ENCODE data around the gene SMAD3. TPM values are rescaled to one million over a fixed set of nuclear protein-coding genes. Genes with fewer than 3 reads are reported as not detected.
A peak's percentile ranks its signal among the peaks of the same experiment; 100 is the strongest.

Gene SMAD3
- total RNA-seq, 1 experiment from 2014 or later: 99.5 TPM

DNA sequence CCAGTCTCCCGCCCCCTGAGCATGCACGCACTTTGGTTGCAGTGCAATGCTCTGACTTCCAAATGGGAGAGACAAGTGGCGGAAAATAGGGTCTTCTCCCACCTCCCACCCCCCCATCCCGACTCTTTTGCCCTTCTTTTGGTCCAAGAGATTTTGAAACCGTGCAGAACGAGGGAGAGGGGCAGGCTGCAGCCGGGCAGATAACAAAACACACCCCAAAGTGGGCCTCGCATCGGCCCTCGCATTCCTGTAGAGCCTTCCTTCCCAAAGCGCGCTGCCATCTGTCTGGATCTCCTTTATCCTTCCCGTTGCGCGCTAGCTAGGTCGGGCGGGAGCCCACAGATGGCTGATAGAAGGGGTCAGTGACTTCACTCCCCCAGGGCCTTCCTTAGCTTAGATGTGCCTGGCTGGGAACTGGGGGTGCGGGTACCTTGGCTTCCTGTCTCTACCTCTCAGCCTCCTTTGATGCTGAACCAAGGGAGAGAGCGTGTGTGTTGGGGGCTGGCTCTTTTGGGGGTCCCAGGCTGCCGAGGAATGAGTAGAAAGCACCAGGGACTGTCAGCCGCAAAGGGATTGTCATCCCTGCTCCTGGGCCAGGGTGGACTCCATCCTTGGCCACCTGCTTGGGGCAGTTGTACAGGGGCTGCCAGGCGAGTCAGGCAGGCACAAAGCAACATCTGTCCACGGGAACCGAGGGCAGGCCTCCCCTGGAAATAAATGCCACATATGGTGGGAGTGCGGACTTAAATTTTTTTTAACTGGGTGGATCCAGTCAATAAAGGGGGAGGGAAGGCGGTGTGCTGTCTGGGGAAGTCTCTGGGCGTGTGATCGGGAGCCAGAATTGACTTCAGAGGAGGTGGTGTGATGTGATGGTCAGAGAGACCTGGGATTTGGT, 1.8 kb downstream of the SMAD3 start:
- Histone ChIP-seq H3K36me3 (ENCODE audit: low read depth) (peaks cover 25% of the 10 kb centered on the region), H4K20me1 (ENCODE audit: insufficient read depth) (peaks cover 48% of the 10 kb centered on the region), H3K79me2 (ENCODE audit: low read depth) (peaks cover 69% of the 10 kb centered on the region), H3K9me2 (ENCODE audit: insufficient read depth) (no peaks in the 10 kb centered on the region), H2AFZ (no peak overlapping the region), H3K27ac (peak overlapping the region; percentile 87), H3K9me3 (ENCODE audit: insufficient read depth, low read depth) (no peaks in the 10 kb centered on the region), H3F3A (ENCODE audit: insufficient read depth, low read depth) (peaks cover 6% of the 10 kb centered on the region; the same call in 1 of the 2 replicates), H3K4me2 (peak overlapping the region; percentile 87), H3K4me1 (replicated peaks; ENCODE audit: insufficient read depth) (peaks cover 38% of the 10 kb centered on the region), H3K4me3 (peak overlapping the region; percentile 88), H3K27me3 (ENCODE audit: insufficient read depth, low read depth) (no peaks in the 10 kb centered on the region)
- DNase-seq: no peak
- intact Hi-C loops (cut with micrococcal nuclease; ENCODE audit: unreplicated experiment): loop anchor here (5.0 kb wide), 2 partner anchors 60 to 235 kb away; no protein-coding TSS in a partner anchor
- TSS peak; percentile 17 for BruUV-seq (replicated peaks)
- TF ChIP-seq, protein P1, sequence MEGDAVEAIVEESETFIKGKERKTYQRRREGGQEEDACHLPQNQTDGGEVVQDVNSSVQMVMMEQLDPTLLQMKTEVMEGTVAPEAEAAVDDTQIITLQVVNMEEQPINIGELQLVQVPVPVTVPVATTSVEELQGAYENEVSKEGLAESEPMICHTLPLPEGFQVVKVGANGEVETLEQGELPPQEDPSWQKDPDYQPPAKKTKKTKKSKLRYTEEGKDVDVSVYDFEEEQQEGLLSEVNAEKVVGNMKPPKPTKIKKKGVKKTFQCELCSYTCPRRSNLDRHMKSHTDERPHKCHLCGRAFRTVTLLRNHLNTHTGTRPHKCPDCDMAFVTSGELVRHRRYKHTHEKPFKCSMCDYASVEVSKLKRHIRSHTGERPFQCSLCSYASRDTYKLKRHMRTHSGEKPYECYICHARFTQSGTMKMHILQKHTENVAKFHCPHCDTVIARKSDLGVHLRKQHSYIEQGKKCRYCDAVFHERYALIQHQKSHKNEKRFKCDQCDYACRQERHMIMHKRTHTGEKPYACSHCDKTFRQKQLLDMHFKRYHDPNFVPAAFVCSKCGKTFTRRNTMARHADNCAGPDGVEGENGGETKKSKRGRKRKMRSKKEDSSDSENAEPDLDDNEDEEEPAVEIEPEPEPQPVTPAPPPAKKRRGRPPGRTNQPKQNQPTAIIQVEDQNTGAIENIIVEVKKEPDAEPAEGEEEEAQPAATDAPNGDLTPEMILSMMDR (conservative IDR thresholded peaks at IDR 0.05): no peak
- no peak for TF ChIP-seq EZH2 (IDR thresholded peaks at IDR 0.05; ENCODE audit: low read depth)
- ChIA-PET CTCF (no interaction called here), POLR2A (ENCODE audit: unreplicated experiment) (interaction anchor here (0.7 to 0.8 kb wide), 3 partner anchors 10 to 597 kb away, joined by 3 to 7 read pairs (median 5); no protein-coding TSS in a partner anchor)

DNA sequence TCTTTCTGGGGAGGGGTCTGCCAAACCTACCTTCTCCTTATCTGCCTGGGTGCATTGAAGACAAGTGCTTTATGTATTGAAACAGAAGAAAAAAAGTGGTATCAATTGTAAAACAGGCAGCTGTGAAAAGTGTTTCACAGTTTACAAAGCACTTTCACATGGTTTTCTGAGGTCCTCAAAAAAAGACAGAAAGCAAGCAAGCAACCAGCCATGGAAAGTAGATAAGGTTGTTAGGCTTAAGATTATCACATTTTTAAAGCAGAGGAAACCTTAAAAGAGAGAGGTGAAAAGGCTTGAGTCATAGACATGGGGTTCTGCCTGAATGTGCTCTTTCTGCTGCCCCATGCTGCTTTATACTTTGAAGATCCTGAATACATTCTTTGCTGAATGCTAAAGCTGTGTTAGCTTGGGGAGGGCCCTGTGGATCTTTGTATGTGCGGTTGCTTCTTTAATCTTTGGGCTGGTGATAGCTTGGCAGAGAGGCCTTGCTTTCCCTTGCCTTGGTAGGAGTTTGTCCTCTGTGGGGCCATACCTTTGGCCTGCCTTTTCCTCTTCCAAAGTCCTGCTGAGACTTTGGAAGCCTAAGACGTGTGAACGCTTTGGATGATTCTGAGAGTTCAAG, 2.6 kb downstream of the SMAD3 start:
- Histone ChIP-seq H3K36me3 (ENCODE audit: low read depth) (peaks cover 32% of the 10 kb centered on the region), H4K20me1 (ENCODE audit: insufficient read depth) (peaks cover 56% of the 10 kb centered on the region), H3K27ac (peak overlapping the region; percentile 87), H3K4me2 (peak overlapping the region; percentile 87), H3K9me2 (ENCODE audit: insufficient read depth) (no peaks in the 10 kb centered on the region), H3K9me3 (ENCODE audit: insufficient read depth, low read depth) (no peaks in the 10 kb centered on the region), H2AFZ (no peak overlapping the region), H3K79me2 (ENCODE audit: low read depth) (peaks cover 77% of the 10 kb centered on the region), H3K27me3 (ENCODE audit: insufficient read depth, low read depth) (no peaks in the 10 kb centered on the region), H3K4me3 (peak overlapping the region; percentile 88), H3K4me1 (replicated peaks; ENCODE audit: insufficient read depth) (peaks cover 46% of the 10 kb centered on the region), H3F3A (ENCODE audit: insufficient read depth, low read depth) (peaks cover 14% of the 10 kb centered on the region)
- TF ChIP-seq, protein P1 (conservative IDR thresholded peaks at IDR 0.05): no peak
- TF ChIP-seq EZH2 (IDR thresholded peaks at IDR 0.05; ENCODE audit: low read depth): no peak
- ChIA-PET CTCF (no interaction called here), POLR2A (ENCODE audit: unreplicated experiment) (no interaction called here)
- intact Hi-C loops (cut with micrococcal nuclease; ENCODE audit: unreplicated experiment): loop anchor here (5.0 kb wide), 2 partner anchors 59 to 234 kb away; no protein-coding TSS in a partner anchor
- no peak for DNase-seq
- no TSS peak for BruUV-seq (replicated peaks)

DNA sequence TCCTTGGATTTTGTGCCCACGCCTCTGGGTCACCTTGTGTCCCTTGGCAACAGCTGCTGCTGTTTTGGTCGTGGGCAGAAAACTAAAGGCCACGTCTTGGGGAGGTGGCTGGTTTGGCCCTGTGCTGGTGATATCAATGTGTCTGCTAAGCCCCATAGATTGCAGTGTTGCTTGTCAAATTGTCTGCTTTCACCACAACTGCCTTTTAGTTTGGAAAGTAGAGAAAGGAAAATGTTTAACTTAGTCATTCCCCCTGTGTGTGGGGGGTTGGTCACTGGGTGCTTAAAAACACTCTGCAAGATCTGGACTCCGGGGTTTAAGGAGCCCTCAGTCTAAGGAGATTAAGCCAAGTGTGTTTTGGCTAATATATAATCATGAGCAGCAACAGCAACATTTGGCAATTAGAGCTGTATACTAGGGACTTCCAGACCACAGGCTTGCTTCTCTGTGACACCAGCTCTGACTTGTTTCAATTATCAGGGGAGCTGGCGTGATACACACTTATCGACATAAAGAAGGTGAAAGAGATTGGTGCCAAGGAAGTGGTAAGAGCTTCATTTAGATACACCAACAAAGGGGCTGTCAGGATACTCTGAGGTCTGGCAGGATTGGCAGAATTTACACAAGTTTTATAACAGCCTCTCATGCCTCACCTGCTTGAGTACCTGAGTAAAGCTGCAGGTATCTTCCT, 3.5 kb downstream of the SMAD3 start:
- H3K27ac ChIP-seq: peak overlapping the region; percentile 87

More for the DNA sequence above, 3.5 kb downstream of the SMAD3 start:
- peaks cover 54% of the 10 kb centered on the region for H3K4me1 ChIP-seq (replicated peaks; ENCODE audit: insufficient read depth)
- no peaks in the 10 kb centered on the region for H3K9me3 ChIP-seq (ENCODE audit: insufficient read depth, low read depth)
- BruUV-seq (replicated peaks): no TSS peak
- no peaks in the 10 kb centered on the region for H3K27me3 ChIP-seq (ENCODE audit: insufficient read depth, low read depth)
- H3F3A ChIP-seq (ENCODE audit: insufficient read depth, low read depth): peaks cover 22% of the 10 kb centered on the region
- CTCF ChIA-PET: interaction anchor here (0.6 to 1.0 kb wide), 2 partner anchors 120 to 1221 kb away, joined by 3 read pairs; no protein-coding TSS in a partner anchor
- H3K4me3 ChIP-seq: peak overlapping the region; percentile 88
- H3K4me2 ChIP-seq: peak overlapping the region; percentile 87
- H3K9me2 ChIP-seq (ENCODE audit: insufficient read depth): no peaks in the 10 kb centered on the region
- no peak for DNase-seq
- no peak overlapping the region for H2AFZ ChIP-seq
- POLR2A ChIA-PET (ENCODE audit: unreplicated experiment): interaction anchor here (0.6 to 0.9 kb wide), 5 partner anchors 32 to 172 kb away, joined by 5 to 8 read pairs (median 5); no protein-coding TSS in a partner anchor
- H4K20me1 ChIP-seq (ENCODE audit: insufficient read depth): peaks cover 56% of the 10 kb centered on the region
- TF ChIP-seq EZH2 (IDR thresholded peaks at IDR 0.05; ENCODE audit: low read depth): no peak
- TF ChIP-seq, protein P1 (conservative IDR thresholded peaks at IDR 0.05): no peak
- intact Hi-C loops (cut with micrococcal nuclease; ENCODE audit: unreplicated experiment): loop anchor here (5.0 kb wide), 2 partner anchors 58 to 233 kb away; no protein-coding TSS in a partner anchor
- peaks cover 32% of the 10 kb centered on the region for H3K36me3 ChIP-seq (ENCODE audit: low read depth)
- H3K79me2 ChIP-seq (ENCODE audit: low read depth): peaks cover 85% of the 10 kb centered on the region

Data from PC-9 (cell line).